Endothelial cell of umbilical vein (primary cell): ENCODE results near the gene CLIP2. TPM values are rescaled to one million over a fixed set of nuclear protein-coding genes. Genes with fewer than 3 reads are reported as not detected.

ENCODE experiments used
- BruUV-seq: library from RNA; stranded (reverse); fragments of 400-500 nt; replicated peaks from 2 replicates; lab custom pipeline; 2021; lab: Mats Ljungman, UMichigan
- CTCF ChIA-PET: fragments of 300-600, 350-600 bp; sonication (Branson Sonifier 250); formaldehyde crosslinking; loops from one replicate; lab custom pipeline; 2021; ENCODE audit warnings: antibody characterized with exemption, inconsistent platforms; lab: Charles Lee
- POLR2A ChIA-PET: fragments of 300-600, 350-600 bp; sonication (Branson Sonifier 250); formaldehyde crosslinking; loops from one replicate; lab custom pipeline; 2021; ENCODE audit warnings: antibody characterized with exemption, inconsistent platforms; lab: Charles Lee
- DNase-seq: peaks from one replicate; pipeline ENCODE4 v3.0.0-alpha.2; 2011; ENCODE audit warnings: low read depth, low spot score
- FAIRE-seq: peaks from 2 replicates; lab custom pipeline; 2011; peaks lifted over from hg19 to GRCh38; lab: Jason Lieb, UNC
- H2AFZ ChIP-seq: 2 replicates; pipeline ENCODE4 v1.6.0; 2012; ENCODE audit warnings: low read depth, low read length, control low read depth, inconsistent platforms
- H3K27ac ChIP-seq: 2 replicates; pipeline ENCODE4 v1.5.1; 2011; ENCODE audit warnings: low read depth, mild to moderate bottlenecking, control low read depth, low read length, moderate library complexity; ENCODE audit not compliant: insufficient read depth
- H3K27me3 ChIP-seq, 2 experiments: 2 replicates each; pipeline versions ENCODE4 v1.6.0 to v1.6.1; 2011; ENCODE audit warnings: low read length in 2 of 2, mixed read lengths in 1 of 2; ENCODE audit not compliant: control insufficient read depth in 2 of 2, insufficient read depth in 2 of 2
- H3K36me3 ChIP-seq, 2 experiments: 2 replicates in 1 of 2; 3 replicates in 1 of 2; pipeline ENCODE4 v1.5.1; 2011; ENCODE audit warnings: low read length in 2 of 2, mild to moderate bottlenecking in 1 of 2, moderate library complexity in 1 of 2; ENCODE audit not compliant: control insufficient read depth in 2 of 2, insufficient read depth in 2 of 2; ENCODE audit errors: extremely low read depth in 1 of 2
- H3K4me1 ChIP-seq: 3 replicates; pipeline ENCODE4 v1.5.1; 2011; ENCODE audit warnings: mild to moderate bottlenecking, low read length; ENCODE audit not compliant: control insufficient read depth, insufficient read depth; ENCODE audit errors: extremely low read depth
- H3K4me2 ChIP-seq: 2 replicates; pipeline ENCODE4 v1.6.1; 2011; ENCODE audit warnings: low read length, control low read depth, mixed read lengths; ENCODE audit not compliant: insufficient read depth
- H3K4me3 ChIP-seq, 3 experiments: fragments of 200-600 bp in 1 of 3; sonication (generic), shearing (Covaris generic) in 1 of 3; replicated peaks in 1 of 3; 2 replicates each; pipeline ENCODE4 v1.5.1; 2011 to 2016; ENCODE audit warnings: control low read depth in 3 of 3, low read length in 3 of 3, mild to moderate bottlenecking in 2 of 3, inconsistent platforms in 1 of 3, low read depth in 1 of 3, moderate library complexity in 1 of 3; ENCODE audit not compliant: insufficient read depth in 1 of 3
- H3K79me2 ChIP-seq: 2 replicates; pipeline ENCODE4 v1.6.0; 2012; ENCODE audit warnings: low read length, inconsistent platforms; ENCODE audit not compliant: control insufficient read depth, insufficient read depth
- H3K9ac ChIP-seq: replicated peaks from 2 replicates; pipeline ENCODE3; 2011; ENCODE audit warnings: low read length, control low read depth; ENCODE audit not compliant: insufficient read depth; ENCODE audit errors: extremely low read depth
- H3K9me1 ChIP-seq: replicated peaks from 3 replicates; pipeline ENCODE4 v1.6.0; 2011; ENCODE audit warnings: mild to moderate bottlenecking, low read length; ENCODE audit not compliant: control insufficient read depth, insufficient read depth; ENCODE audit errors: extremely low read depth
- H3K9me3 ChIP-seq: replicated peaks from 2 replicates; pipeline ENCODE4 v1.5.1; 2012; ENCODE audit warnings: low read length, inconsistent platforms; ENCODE audit not compliant: control insufficient read depth, insufficient read depth
- H4K20me1 ChIP-seq: replicated peaks from 2 replicates; pipeline ENCODE3; 2011; ENCODE audit warnings: mild to moderate bottlenecking, low read length; ENCODE audit not compliant: control insufficient read depth, insufficient read depth; ENCODE audit errors: extremely low read depth
- EZH2 ChIP-seq: IDR thresholded peaks from 2 replicates; pipeline ENCODE4 v1.6.1; 2012; ENCODE audit warnings: borderline replicate concordance, low read depth, mild to moderate bottlenecking, moderate library complexity, low read length, inconsistent platforms; ENCODE audit not compliant: severe bottlenecking
- FOS ChIP-seq: IDR thresholded peaks from 2 replicates; pipeline ENCODE4 v1.6.1; 2011; ENCODE audit warnings: mild to moderate bottlenecking, low read length, moderate library complexity, borderline replicate concordance; ENCODE audit not compliant: insufficient read depth
- GATA2 ChIP-seq: IDR thresholded peaks from 2 replicates; pipeline ENCODE4 v1.7.0; 2011; ENCODE audit warnings: low read depth, mild to moderate bottlenecking, moderate library complexity, mixed read lengths, low read length; ENCODE audit not compliant: insufficient read length, insufficient read depth
- JUN ChIP-seq: IDR thresholded peaks from 2 replicates; pipeline ENCODE4 v1.6.1; 2011; ENCODE audit warnings: borderline replicate concordance, low read depth; ENCODE audit not compliant: insufficient read length, insufficient read depth
- MAX ChIP-seq: IDR thresholded peaks from 2 replicates; pipeline ENCODE4 v1.6.1; 2011; ENCODE audit not compliant: insufficient read depth, insufficient read length
- MYC ChIP-seq: IDR thresholded peaks from one replicate; pipeline ENCODE4 v1.6.1; 2011; ENCODE audit warnings: mild to moderate bottlenecking, low read depth, low read length
- POLR2AphosphoS5 ChIP-seq: IDR thresholded peaks from 2 replicates; pipeline ENCODE4 v1.6.1; 2012; ENCODE audit warnings: low read depth, mild to moderate bottlenecking, control low read depth, low read length, moderate library complexity; ENCODE audit not compliant: insufficient read depth
- dilution Hi-C: fragments of 300-500 bp; cut with MboI; formaldehyde crosslinking; loops from one replicate; pipeline ENCODE4 v1.15.0; 2019; ENCODE audit warnings: low sequenced_read_pairs; ENCODE audit not compliant: extremely low pct_ligation_motif_present
- intact Hi-C: fragments of 100-400 bp; cut with micrococcal nuclease; formaldehyde crosslinking; loops from one replicate; pipeline ENCODE4 v1.10.0; 2022
- polyA plus RNA-seq, 4 experiments: library from polyadenylated mRNA; depleted of rRNA in 3 of 4; stranded (reverse) in 3 of 4; unstranded in 1 of 4; fragments of >200 nt; gene quantifications; 2 replicates each; pipeline versions ENCODE4 v1.2.1 to v1.2.3, GENCODE V29; 2011 to 2012; ENCODE audit warnings: missing spikeins in 1 of 4
- total RNA-seq: library from RNA; stranded (reverse); gene quantifications from 2 replicates; pipeline ENCODE4 v1.2.3, GENCODE V29; 2021
- TF ChIP-seq, protein P1 (sequence below), 2 donors: IDR thresholded peaks; 1 replicate in 1 of 2; 2 replicates in 1 of 2; pipeline ENCODE4 v1.5.1; 2011; ENCODE audit warnings: low read length in 2 of 2, mild to moderate bottlenecking in 2 of 2, moderate library complexity in 2 of 2, control low read depth in 1 of 2, inconsistent platforms in 1 of 2, low read depth in 1 of 2; ENCODE audit not compliant: insufficient read depth in 1 of 2; ENCODE audit errors: extremely low read depth in 1 of 2

Gene CLIP2
- total and polyA plus RNA-seq, 2 donors (not counting 3 experiments of a cell fraction or from before 2014, with no cell fraction given) = 8.3 to 37.1 TPM

- Histone ChIP-seq H3K9me1 (no peaks in the 10 kb centered on the region), H4K20me1 (no peaks in the 10 kb centered on the region), H3K27me3 (no peaks in the 10 kb centered on the region), H2AFZ (no peak overlapping the region), H3K79me2 (no peaks in the 10 kb centered on the region), H3K4me3 (no peak overlapping the region), H3K4me2 (no peak overlapping the region), H3K9me3 (no peaks in the 10 kb centered on the region), H3K36me3 (no peaks in the 10 kb centered on the region), H3K9ac (no peak overlapping the region), H3K4me1 (no peaks in the 10 kb centered on the region), H3K27ac (no peak overlapping the region)
- dilution Hi-C loops = no loop called here
- CTCF ChIA-PET = no interaction called here
- no peak for FAIRE-seq
- intact Hi-C loops = no loop called here
- no TSS peak for BruUV-seq
- DNase-seq = no peak
- no peak for TF ChIP-seq FOS
- no peak for TF ChIP-seq MYC
- TF ChIP-seq MAX = no peak
- TF ChIP-seq POLR2AphosphoS5 = no peak
- TF ChIP-seq, protein P1, sequence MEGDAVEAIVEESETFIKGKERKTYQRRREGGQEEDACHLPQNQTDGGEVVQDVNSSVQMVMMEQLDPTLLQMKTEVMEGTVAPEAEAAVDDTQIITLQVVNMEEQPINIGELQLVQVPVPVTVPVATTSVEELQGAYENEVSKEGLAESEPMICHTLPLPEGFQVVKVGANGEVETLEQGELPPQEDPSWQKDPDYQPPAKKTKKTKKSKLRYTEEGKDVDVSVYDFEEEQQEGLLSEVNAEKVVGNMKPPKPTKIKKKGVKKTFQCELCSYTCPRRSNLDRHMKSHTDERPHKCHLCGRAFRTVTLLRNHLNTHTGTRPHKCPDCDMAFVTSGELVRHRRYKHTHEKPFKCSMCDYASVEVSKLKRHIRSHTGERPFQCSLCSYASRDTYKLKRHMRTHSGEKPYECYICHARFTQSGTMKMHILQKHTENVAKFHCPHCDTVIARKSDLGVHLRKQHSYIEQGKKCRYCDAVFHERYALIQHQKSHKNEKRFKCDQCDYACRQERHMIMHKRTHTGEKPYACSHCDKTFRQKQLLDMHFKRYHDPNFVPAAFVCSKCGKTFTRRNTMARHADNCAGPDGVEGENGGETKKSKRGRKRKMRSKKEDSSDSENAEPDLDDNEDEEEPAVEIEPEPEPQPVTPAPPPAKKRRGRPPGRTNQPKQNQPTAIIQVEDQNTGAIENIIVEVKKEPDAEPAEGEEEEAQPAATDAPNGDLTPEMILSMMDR (IDR thresholded peaks at IDR 0.05; ENCODE audit: extremely low read depth in 1 of 2, insufficient read depth in 1 of 2, low read depth in 1 of 2, low read length in 2 of 2) = no peak
- no peak for TF ChIP-seq GATA2
- no peak for TF ChIP-seq EZH2
- no peak for TF ChIP-seq JUN
- POLR2A ChIA-PET = no interaction called here
These were observed 43.4 kb downstream of the CLIP2 start for GRCh38 chr7:74332373-74333176.
